ENCODE data around the gene PTPRD. TPM values are rescaled to one million over a fixed set of nuclear protein-coding genes. Genes with fewer than 3 reads are reported as not detected.

Gene PTPRD
- total and polyA plus RNA-seq, 2 of the 4 experiments (the other 2 are of a cell fraction), result 0.07 to 0.18 TPM

DNA sequence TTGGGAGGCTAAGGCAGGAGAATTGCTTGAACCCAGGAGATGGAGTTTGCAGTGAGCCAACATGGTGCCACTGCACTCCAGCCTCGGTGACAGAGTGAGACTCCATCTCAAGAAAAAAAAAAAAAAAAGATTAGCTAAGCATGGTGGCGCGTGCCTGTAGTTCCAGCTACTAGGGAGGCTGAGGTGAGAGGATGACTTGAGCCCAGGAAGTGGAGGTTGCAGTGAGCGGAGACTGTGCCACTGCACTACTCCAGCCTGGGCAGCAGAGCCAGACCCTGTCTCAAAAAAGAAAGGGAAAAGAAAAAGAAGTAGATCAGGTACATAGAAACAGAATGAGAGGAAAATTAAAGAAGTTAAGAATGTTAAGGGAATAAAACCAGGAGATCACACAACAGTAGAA lies 1886.1 kb downstream of the PTPRD start:
- DNase-seq (no peak), ATAC-seq (ENCODE audit: low read depth) (no peak)
- Histone ChIP-seq H2BK120ac (ENCODE audit: low read depth, low read length) (no peak overlapping the region), H4K8ac (ENCODE audit: low read depth in 2 of 2, low read length in 2 of 2) (no peak overlapping the region), H4K20me1 (ENCODE audit: insufficient read depth, low read length) (no peaks in the 10 kb centered on the region), H3K4me3 (ENCODE audit: insufficient read depth, low read depth, low read length) (no peak overlapping the region), H3K27ac (ENCODE audit: insufficient read depth, low read length) (no peak overlapping the region), H2BK20ac (ENCODE audit: low read depth, low read length) (no peak overlapping the region), H3K18ac (ENCODE audit: low read depth, low read length) (no peak overlapping the region), H3K4ac (ENCODE audit: low read depth, low read length) (no peak overlapping the region), H3K56ac (ENCODE audit: extremely low read depth, insufficient read depth, low read length) (no peak overlapping the region), H4K5ac (ENCODE audit: low read depth, low read length) (no peak overlapping the region), H2AFZ (replicated peaks; ENCODE audit: low read length, poor library complexity) (no peak overlapping the region), H2AK9ac (replicated peaks; ENCODE audit: low read depth, low read length, poor library complexity) (no peak overlapping the region), H3K36me3 (ENCODE audit: control insufficient read depth, insufficient read depth, low read length) (no peaks in the 10 kb centered on the region), H3K9ac (ENCODE audit: low read depth, low read length) (no peak overlapping the region), H3K27me3 (ENCODE audit: control insufficient read depth, insufficient read depth, low read length) (no peaks in the 10 kb centered on the region), H3K4me2 (ENCODE audit: low read depth, low read length) (no peak overlapping the region), H2BK5ac (ENCODE audit: low read depth, low read length, poor library complexity, severe bottlenecking) (no peak overlapping the region), H3K9me3 (ENCODE audit: control insufficient read depth, insufficient read depth, low read length) (peaks cover 1% of the 10 kb centered on the region; the same call in 1 of the 2 replicates), H4K91ac (ENCODE audit: insufficient read depth, low read depth, low read length) (no peak overlapping the region), H3K14ac (replicated peaks; ENCODE audit: low read depth, low read length) (no peak overlapping the region), H3K23ac (ENCODE audit: low read depth, low read length) (no peak overlapping the region), H3K9me1 (ENCODE audit: insufficient read depth, low read length) (no peaks in the 10 kb centered on the region), H3K4me1 (ENCODE audit: control insufficient read depth, insufficient read depth, low read length) (no peaks in the 10 kb centered on the region), H2BK15ac (ENCODE audit: low read depth, low read length) (no peak overlapping the region), H3K79me1 (ENCODE audit: low read depth in 1 of 2, low read length in 2 of 2) (no peaks in the 10 kb centered on the region), H2AK5ac (ENCODE audit: low read depth, low read length) (no peak overlapping the region)
- POLR2A ChIA-PET (ENCODE audit: unreplicated experiment), result no interaction called here
- TF ChIP-seq RFX5 (IDR thresholded peaks at IDR 0.05; ENCODE audit: low read depth, low read length) (no peak), CEBPB (IDR thresholded peaks at IDR 0.05; ENCODE audit: low read depth, low read length) (no peak), SMC3 (IDR thresholded peaks at IDR 0.05; ENCODE audit: low read depth, low read length) (no peak), POLR2A (IDR thresholded peaks at IDR 0.05; ENCODE audit: low read depth, low read length) (no peak), RAD21 (IDR thresholded peaks at IDR 0.05; ENCODE audit: low read length) (no peak)
- no CpG with 5 or more reads among the region's 4 CpGs for WGBS, 2 experiments (ENCODE audit: extremely low coverage in 2 of 2, insufficient read length in 1 of 2)
- CTCF ChIA-PET, result no interaction called here
- BruUV-seq (replicated peaks), result no TSS peak
- intact Hi-C loops (cut with micrococcal nuclease) (no loop called here), dilution Hi-C loops (cut with HindIII; ENCODE audit: low sequenced_read_pairs, unreplicated experiment) (no loop called here), in situ Hi-C loops (cut with MboI; ENCODE audit: low sequenced_read_pairs) (no loop called here)
